Measurements from ENCODE around the gene KRT20.

Gene KRT20

DNA sequence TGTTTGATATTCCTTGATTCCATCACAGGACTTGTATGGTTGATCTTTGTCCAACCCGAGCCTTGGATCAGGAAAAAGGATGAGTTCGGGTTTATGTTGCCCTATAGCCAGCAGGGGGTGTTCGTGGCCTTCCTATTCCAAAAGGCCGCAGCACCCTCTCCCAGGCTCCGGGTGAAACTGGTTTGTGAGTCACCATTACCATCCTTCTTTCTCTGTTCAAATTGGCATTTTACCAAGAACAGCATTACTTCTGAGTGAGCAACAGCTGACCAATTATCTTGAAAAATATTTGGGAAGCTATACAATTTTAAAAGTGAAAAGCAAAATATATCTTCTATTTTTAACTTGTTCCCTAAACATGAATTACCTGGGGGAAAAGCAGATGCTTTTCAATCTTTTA lies 24.3 kb upstream of the KRT20 start:
- H3K9ac ChIP-seq (ENCODE audit: insufficient read length, low read depth), result no peak overlapping the region
- H3K4me3 ChIP-seq (ENCODE audit: insufficient read length, low read depth), result no peak overlapping the region
- H3K36me3 ChIP-seq (ENCODE audit: insufficient read depth, insufficient read length, low read length), result no peaks in the 10 kb centered on the region
- H3K9me3 ChIP-seq (ENCODE audit: insufficient read depth, low read length), result no peaks in the 10 kb centered on the region
- TF ChIP-seq SUZ12 (IDR thresholded peaks at IDR 0.05; ENCODE audit: extremely low read depth, insufficient read depth, insufficient read length), result no peak
- no peak for TF ChIP-seq ZNF274 (IDR thresholded peaks at IDR 0.05; ENCODE audit: low read depth, low read length)
- TF ChIP-seq YY1 (IDR thresholded peaks at IDR 0.05; ENCODE audit: insufficient read depth, insufficient read length), result no peak
- H3K4me1 ChIP-seq (ENCODE audit: insufficient read depth, insufficient read length), result no peaks in the 10 kb centered on the region
- peak; percentile 43 for DNase-seq (ENCODE audit: low read depth, low spot score)
- H3K27me3 ChIP-seq (ENCODE audit: insufficient read depth, insufficient read length), result no peaks in the 10 kb centered on the region

DNA sequence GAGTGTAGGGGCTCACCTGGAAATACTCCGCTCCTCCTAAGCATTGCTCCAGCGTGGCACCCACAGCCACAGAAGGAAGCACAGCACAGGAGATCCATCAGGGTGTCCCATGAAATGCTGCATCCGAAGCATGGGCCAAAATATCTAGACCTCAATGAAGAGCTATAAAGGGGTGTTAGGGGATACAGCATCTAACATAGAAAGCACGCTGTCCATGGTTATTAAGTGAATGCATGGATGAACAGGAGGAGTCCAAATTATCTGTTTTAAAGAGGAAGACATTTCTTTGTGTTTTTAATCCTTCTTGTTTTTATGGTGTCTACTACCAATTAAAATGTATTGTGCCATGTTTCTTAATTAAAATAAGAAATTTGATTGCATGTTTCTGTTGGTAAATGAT lies 21.6 kb upstream of the KRT20 start:
- Histone ChIP-seq H3K9ac (ENCODE audit: insufficient read length, low read depth) (no peak overlapping the region), H3K9me3 (ENCODE audit: insufficient read depth, low read length) (no peaks in the 10 kb centered on the region), H3K4me1 (ENCODE audit: insufficient read depth, insufficient read length) (no peaks in the 10 kb centered on the region), H3K4me3 (ENCODE audit: insufficient read length, low read depth) (no peak overlapping the region), H3K27me3 (ENCODE audit: insufficient read depth, insufficient read length) (no peaks in the 10 kb centered on the region), H3K36me3 (ENCODE audit: insufficient read depth, insufficient read length, low read length) (no peaks in the 10 kb centered on the region)
- no peak for TF ChIP-seq SUZ12 (IDR thresholded peaks at IDR 0.05; ENCODE audit: extremely low read depth, insufficient read depth, insufficient read length)
- no peak for TF ChIP-seq ZNF274 (IDR thresholded peaks at IDR 0.05; ENCODE audit: low read depth, low read length)
- TF ChIP-seq YY1 (IDR thresholded peaks at IDR 0.05; ENCODE audit: insufficient read depth, insufficient read length), result no peak
- DNase-seq (ENCODE audit: low read depth, low spot score), result no peak

DNA sequence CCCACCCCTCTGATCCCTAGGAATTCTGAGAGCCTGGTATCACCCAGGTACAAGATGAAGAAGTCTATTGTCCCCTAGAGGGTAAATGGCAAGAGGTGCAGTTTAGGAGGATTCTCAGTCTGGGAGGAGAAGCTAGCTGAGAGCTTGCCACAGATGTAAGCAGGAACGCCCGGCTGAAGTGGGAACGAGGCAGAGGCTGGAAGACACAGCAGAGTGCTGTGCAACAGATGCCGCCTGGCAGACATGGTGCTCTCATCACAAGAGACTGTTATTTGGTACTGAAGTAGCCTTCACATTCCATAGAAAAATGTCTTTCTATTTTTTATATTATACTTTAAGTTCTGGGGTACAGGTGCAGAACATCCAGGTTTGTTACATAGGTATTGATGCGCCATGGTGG lies 20.3 kb upstream of the KRT20 start:
- H3K4me3 ChIP-seq (ENCODE audit: insufficient read length, low read depth), result no peak overlapping the region
- no peak for TF ChIP-seq YY1 (IDR thresholded peaks at IDR 0.05; ENCODE audit: insufficient read depth, insufficient read length)
- no peak for TF ChIP-seq ZNF274 (IDR thresholded peaks at IDR 0.05; ENCODE audit: low read depth, low read length)
- TF ChIP-seq SUZ12 (IDR thresholded peaks at IDR 0.05; ENCODE audit: extremely low read depth, insufficient read depth, insufficient read length), result no peak
- H3K4me1 ChIP-seq (ENCODE audit: insufficient read depth, insufficient read length), result no peaks in the 10 kb centered on the region
- H3K9ac ChIP-seq (ENCODE audit: insufficient read length, low read depth), result no peak overlapping the region
- H3K27me3 ChIP-seq (ENCODE audit: insufficient read depth, insufficient read length), result no peaks in the 10 kb centered on the region
- H3K9me3 ChIP-seq (ENCODE audit: insufficient read depth, low read length), result no peaks in the 10 kb centered on the region
- DNase-seq (ENCODE audit: low read depth, low spot score), result no peak
- H3K36me3 ChIP-seq (ENCODE audit: insufficient read depth, insufficient read length, low read length), result no peaks in the 10 kb centered on the region

DNA sequence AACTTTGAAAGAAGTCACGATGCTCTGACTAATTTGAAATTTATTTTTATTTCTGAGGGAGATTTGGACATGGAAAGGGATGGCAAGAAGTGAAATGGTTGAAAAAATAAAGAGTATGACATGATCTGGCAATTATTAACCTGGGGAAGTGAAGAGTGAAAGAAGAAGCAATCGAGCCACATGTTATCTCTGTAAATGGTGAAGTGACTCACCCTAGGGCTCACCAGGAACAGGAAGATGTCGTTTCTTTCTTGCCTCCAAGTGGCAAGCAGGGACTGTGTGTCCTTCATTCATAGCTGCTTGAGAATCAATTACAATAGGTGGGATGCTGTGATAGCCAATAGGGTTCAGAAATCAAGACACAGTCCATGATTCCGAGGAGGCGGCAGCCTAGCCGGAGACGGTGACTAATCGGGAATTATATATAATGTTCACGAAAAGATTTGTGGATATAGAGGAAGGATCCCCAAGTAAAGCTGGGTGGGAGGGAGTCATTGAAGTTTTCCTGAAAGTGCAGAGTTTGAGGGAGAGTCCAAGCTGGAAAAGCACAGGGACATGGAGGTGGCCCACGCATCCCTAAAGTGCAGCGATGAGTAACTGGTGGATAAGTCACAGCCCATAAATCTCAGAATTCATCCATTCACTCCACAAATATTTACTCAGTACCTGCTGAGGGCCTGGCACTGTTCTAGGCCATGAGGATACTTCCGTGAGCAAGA lies 18.2 kb upstream of the KRT20 start:
- no peaks in the 10 kb centered on the region for H3K27me3 ChIP-seq (ENCODE audit: insufficient read depth, insufficient read length)
- DNase-seq (ENCODE audit: low read depth, low spot score), result no peak
- no peak overlapping the region for H3K9ac ChIP-seq (ENCODE audit: insufficient read length, low read depth)
- TF ChIP-seq YY1 (IDR thresholded peaks at IDR 0.05; ENCODE audit: insufficient read depth, insufficient read length) (no peak), ZNF274 (IDR thresholded peaks at IDR 0.05; ENCODE audit: low read depth, low read length) (no peak), SUZ12 (IDR thresholded peaks at IDR 0.05; ENCODE audit: extremely low read depth, insufficient read depth, insufficient read length) (no peak)
- H3K9me3 ChIP-seq (ENCODE audit: insufficient read depth, low read length), result no peaks in the 10 kb centered on the region
- no peaks in the 10 kb centered on the region for H3K4me1 ChIP-seq (ENCODE audit: insufficient read depth, insufficient read length)
- no peak overlapping the region for H3K4me3 ChIP-seq (ENCODE audit: insufficient read length, low read depth)
- H3K36me3 ChIP-seq (ENCODE audit: insufficient read depth, insufficient read length, low read length), result no peaks in the 10 kb centered on the region

DNA sequence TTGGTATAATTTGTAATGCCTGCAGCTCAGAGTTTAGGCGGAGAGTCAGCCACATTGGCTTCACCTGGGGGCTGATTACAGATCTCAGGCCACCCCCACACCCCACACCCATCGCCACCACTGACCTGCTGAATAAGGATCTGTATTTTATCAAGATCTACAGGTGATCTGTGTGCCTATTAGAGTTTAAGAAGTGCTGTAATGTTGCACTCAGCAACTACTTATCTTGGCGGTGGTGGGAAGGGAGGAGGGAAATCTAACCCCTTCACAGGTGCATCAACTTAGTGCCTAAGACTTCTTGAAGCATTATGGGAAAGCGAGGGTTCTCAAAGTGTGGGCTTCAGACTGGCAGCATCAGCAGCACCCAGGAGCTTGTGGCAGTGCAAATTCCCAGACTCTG lies 17.5 kb upstream of the KRT20 start:
- no peaks in the 10 kb centered on the region for H3K36me3 ChIP-seq (ENCODE audit: insufficient read depth, insufficient read length, low read length)
- no peaks in the 10 kb centered on the region for H3K9me3 ChIP-seq (ENCODE audit: insufficient read depth, low read length)
- no peak for DNase-seq (ENCODE audit: low read depth, low spot score)
- no peak overlapping the region for H3K9ac ChIP-seq (ENCODE audit: insufficient read length, low read depth)
- TF ChIP-seq ZNF274 (IDR thresholded peaks at IDR 0.05; ENCODE audit: low read depth, low read length) (no peak), SUZ12 (IDR thresholded peaks at IDR 0.05; ENCODE audit: extremely low read depth, insufficient read depth, insufficient read length) (no peak), YY1 (IDR thresholded peaks at IDR 0.05; ENCODE audit: insufficient read depth, insufficient read length) (no peak)
- H3K4me1 ChIP-seq (ENCODE audit: insufficient read depth, insufficient read length), result no peaks in the 10 kb centered on the region
- H3K27me3 ChIP-seq (ENCODE audit: insufficient read depth, insufficient read length), result no peaks in the 10 kb centered on the region
- no peak overlapping the region for H3K4me3 ChIP-seq (ENCODE audit: insufficient read length, low read depth)

DNA sequence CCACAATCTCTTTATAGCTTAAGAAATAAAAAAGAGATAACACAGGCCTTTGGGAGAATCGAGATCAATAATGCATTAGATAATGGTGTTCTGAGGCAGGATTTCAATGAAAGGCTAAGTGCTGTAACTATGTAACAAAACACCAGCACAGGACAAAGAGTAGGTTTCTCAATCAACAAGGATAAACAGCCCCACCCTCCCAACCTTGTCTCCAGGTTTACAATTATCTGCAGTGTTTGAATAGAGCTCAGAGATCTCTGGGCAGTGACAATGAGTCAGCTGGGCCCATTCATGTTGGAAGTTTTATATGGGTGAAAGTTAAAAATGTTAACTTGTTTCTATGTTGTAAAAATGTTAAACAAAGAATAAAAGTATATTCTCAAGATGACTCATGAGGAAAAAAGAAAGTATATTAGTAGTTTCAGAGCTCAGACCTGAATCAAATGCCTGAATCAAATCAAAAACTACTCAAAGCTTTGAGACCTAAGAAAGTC lies 17.0 kb upstream of the KRT20 start:
- no peak overlapping the region for H3K4me3 ChIP-seq (ENCODE audit: insufficient read length, low read depth)
- no peak for DNase-seq (ENCODE audit: low read depth, low spot score)
- no peaks in the 10 kb centered on the region for H3K27me3 ChIP-seq (ENCODE audit: insufficient read depth, insufficient read length)
- H3K36me3 ChIP-seq (ENCODE audit: insufficient read depth, insufficient read length, low read length), result no peaks in the 10 kb centered on the region
- no peaks in the 10 kb centered on the region for H3K9me3 ChIP-seq (ENCODE audit: insufficient read depth, low read length)
- H3K4me1 ChIP-seq (ENCODE audit: insufficient read depth, insufficient read length), result no peaks in the 10 kb centered on the region
- no peak overlapping the region for H3K9ac ChIP-seq (ENCODE audit: insufficient read length, low read depth)
- no peak for TF ChIP-seq YY1 (IDR thresholded peaks at IDR 0.05; ENCODE audit: insufficient read depth, insufficient read length)
- TF ChIP-seq ZNF274 (IDR thresholded peaks at IDR 0.05; ENCODE audit: low read depth, low read length), result no peak
- no peak for TF ChIP-seq SUZ12 (IDR thresholded peaks at IDR 0.05; ENCODE audit: extremely low read depth, insufficient read depth, insufficient read length)

DNA sequence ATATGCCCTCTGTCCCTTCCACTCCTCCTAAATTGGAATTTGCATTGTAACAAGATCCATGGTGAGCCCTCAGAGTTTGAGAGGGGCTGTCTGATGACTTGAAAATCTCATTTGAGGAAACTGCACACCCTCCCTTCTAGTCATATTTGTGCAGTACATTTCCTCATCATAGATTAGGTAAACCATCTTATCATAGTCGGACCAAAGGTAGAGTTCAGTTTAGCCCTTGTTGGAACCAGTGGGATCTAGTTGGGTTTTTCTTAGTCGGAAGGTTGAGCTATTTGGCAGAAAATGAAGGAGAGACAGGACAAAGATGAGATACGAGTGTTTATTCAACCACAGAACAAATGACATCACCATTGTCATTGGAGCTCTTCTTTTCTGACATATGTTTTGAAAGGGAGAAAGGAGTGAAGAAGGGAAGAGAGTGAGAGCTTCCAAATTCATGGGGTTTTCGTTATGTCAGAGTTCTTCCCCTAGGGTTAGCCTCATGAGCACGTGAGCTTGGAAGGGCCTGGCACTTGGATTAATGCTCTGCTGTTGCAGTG lies 15.8 kb upstream of the KRT20 start:
- Histone ChIP-seq H3K36me3 (ENCODE audit: insufficient read depth, insufficient read length, low read length) (no peaks in the 10 kb centered on the region), H3K4me3 (ENCODE audit: insufficient read length, low read depth) (no peak overlapping the region), H3K9me3 (ENCODE audit: insufficient read depth, low read length) (no peaks in the 10 kb centered on the region), H3K9ac (ENCODE audit: insufficient read length, low read depth) (no peak overlapping the region), H3K4me1 (ENCODE audit: insufficient read depth, insufficient read length) (no peaks in the 10 kb centered on the region), H3K27me3 (ENCODE audit: insufficient read depth, insufficient read length) (no peaks in the 10 kb centered on the region)
- DNase-seq (ENCODE audit: low read depth, low spot score), result no peak
- TF ChIP-seq YY1 (IDR thresholded peaks at IDR 0.05; ENCODE audit: insufficient read depth, insufficient read length) (no peak), ZNF274 (IDR thresholded peaks at IDR 0.05; ENCODE audit: low read depth, low read length) (no peak), SUZ12 (IDR thresholded peaks at IDR 0.05; ENCODE audit: extremely low read depth, insufficient read depth, insufficient read length) (no peak)
